IPS-15b (cell line): ENCODE measurements around the gene GABRE.
"Not testable (repeated sequence)": the region's sequence is repeated elsewhere in the genome, so short reads cannot be mapped to it uniquely, and the experiment has no call there.

Experiments
- H3K27me3 ChIP-seq: one replicate; pipeline ENCODE4 v1.6.1; 2013; ENCODE audit warnings: low read length; ENCODE audit not compliant: control insufficient read depth, insufficient read depth
- H3K36me3 ChIP-seq: one replicate; pipeline ENCODE4 v1.6.1; 2013; ENCODE audit warnings: low read length; ENCODE audit not compliant: control insufficient read depth, insufficient read depth
- H3K4me1 ChIP-seq: one replicate; pipeline ENCODE4 v1.6.1; 2013; ENCODE audit warnings: mild to moderate bottlenecking, low read length; ENCODE audit not compliant: control insufficient read depth, insufficient read depth
- H3K4me3 ChIP-seq: one replicate; pipeline ENCODE4 v1.5.1; 2013; ENCODE audit warnings: low read depth, low read length
- H3K9ac ChIP-seq: one replicate; pipeline ENCODE4 v1.6.1; 2013; ENCODE audit warnings: low read depth, mild to moderate bottlenecking, low read length
- H3K9me3 ChIP-seq: one replicate; pipeline ENCODE4 v1.6.1; 2013; ENCODE audit warnings: mild to moderate bottlenecking, low read length; ENCODE audit not compliant: control insufficient read depth, insufficient read depth

The GABRE gene

GRCh38 chrX:151919610-151920009 lies 54.9 kb downstream of the GABRE start:
- no peaks in the 10 kb centered on the region for H3K36me3 ChIP-seq
- H3K4me1 ChIP-seq, result no peaks in the 10 kb centered on the region
- H3K27me3 ChIP-seq, result no peaks in the 10 kb centered on the region
- no peak overlapping the region for H3K4me3 ChIP-seq
- no peaks in the 10 kb centered on the region for H3K9me3 ChIP-seq
- no peak overlapping the region for H3K9ac ChIP-seq

GRCh38 chrX:151918736-151919135 lies 55.7 kb downstream of the GABRE start:
- H3K9me3 ChIP-seq, H3K27me3 ChIP-seq, H3K36me3 ChIP-seq, H3K4me1 ChIP-seq, H3K9ac ChIP-seq, H3K4me3 ChIP-seq: not testable (repeated sequence)

- no peaks in the 10 kb centered on the region for H3K4me1 ChIP-seq
- no peaks in the 10 kb centered on the region for H3K27me3 ChIP-seq
- H3K36me3 ChIP-seq, result no peaks in the 10 kb centered on the region
- no peaks in the 10 kb centered on the region for H3K9me3 ChIP-seq
- no peak within 1 kb of the TSS for H3K4me3 ChIP-seq
- H3K9ac ChIP-seq, result no peak within 1 kb of the TSS
Measured at GRCh38 chrX:151912780-151913179, 61.7 kb downstream of the GABRE start, which contains the start of gene MAGEA4. Gene MAGEA4 (plus strand): TSS chrX:151912889. CDS start chrX:151923665, 10,776 bp downstream.

GRCh38 chrX:151912221-151912620 lies 62.3 kb downstream of the GABRE start:
- Histone ChIP-seq H3K36me3 (no peaks in the 10 kb centered on the region), H3K9ac (no peak overlapping the region), H3K27me3 (no peaks in the 10 kb centered on the region), H3K4me3 (no peak overlapping the region), H3K4me1 (no peaks in the 10 kb centered on the region), H3K9me3 (no peaks in the 10 kb centered on the region)

- Histone ChIP-seq H3K36me3 (peaks cover 2% of the 10 kb centered on the region), H3K9ac (no peak overlapping the region), H3K4me3 (no peak overlapping the region), H3K9me3 (peaks cover 10% of the 10 kb centered on the region), H3K4me1 (no peaks in the 10 kb centered on the region), H3K27me3 (no peaks in the 10 kb centered on the region)
Measured at GRCh38 chrX:151904989-151905388, 69.5 kb downstream of the GABRE start.
